Right atrium auricular region (tissue), 2 donors: ENCODE measurements around the gene SPEN. TPM values are rescaled to one million over a fixed set of nuclear protein-coding genes. Genes with fewer than 3 reads are reported as not detected.

ENCODE experiments used
- DNase-seq: peaks from one replicate; pipeline ENCODE4 v3.0.0-alpha.2; 2019; ENCODE audit warnings: low spot score
- H3K27ac ChIP-seq, 2 donors: fragments of 200-600 bp; sonication (generic); 1 replicate in 1 of 2; 2 replicates in 1 of 2; pipeline ENCODE4 v1.5.1; 2016 to 2019
- H3K27me3 ChIP-seq, 2 donors: fragments of 200-600 bp; sonication (generic); one replicate each; pipeline versions ENCODE4 v1.5.1 to v1.6.0; 2017 to 2019
- H3K36me3 ChIP-seq: fragments of 200-600 bp; sonication (generic); one replicate; pipeline ENCODE4 v1.5.1; 2016
- H3K4me1 ChIP-seq, 2 donors: fragments of 200-600 bp; sonication (generic); one replicate each; pipeline versions ENCODE4 v1.5.1 to v1.6.0; 2017 to 2019
- H3K4me3 ChIP-seq, 2 donors: fragments of 200-600 bp; sonication (generic); 1 replicate in 1 of 2; 2 replicates in 1 of 2; pipeline ENCODE4 v1.5.1; 2017 to 2019; ENCODE audit warnings: mild to moderate bottlenecking in 1 of 2, moderate library complexity in 1 of 2
- H3K9me3 ChIP-seq, 2 donors: fragments of 200-600 bp; sonication (generic); one replicate each; pipeline ENCODE4 v1.5.1; 2019
- total RNA-seq, 2 donors: library from RNA; depleted of rRNA; stranded (reverse); fragments of >200 nt; gene quantifications; one replicate each; pipeline ENCODE4 v1.1.0, GENCODE V29; 2016
- TF ChIP-seq, protein P1 (sequence below), 2 donors: fragments of 200-600 bp; sonication (generic); IDR thresholded peaks; one replicate each; pipeline ENCODE4 v1.5.1; 2019; ENCODE audit warnings: antibody characterized with exemption in 2 of 2

The SPEN gene
- total RNA-seq, 2 donors from 2014 or later = 25.0 to 32.9 TPM

GRCh38 chr1:15948595-15949452 is 101.3 kb downstream of the SPEN start:
- peaks cover 43% of the 10 kb centered on the region for H3K36me3 ChIP-seq
- peak overlapping the region in 1 of 2 donors; percentile 30 for H3K4me3 ChIP-seq
- H3K27me3 ChIP-seq = no peaks in the 10 kb centered on the region
- TF ChIP-seq, protein P1, sequence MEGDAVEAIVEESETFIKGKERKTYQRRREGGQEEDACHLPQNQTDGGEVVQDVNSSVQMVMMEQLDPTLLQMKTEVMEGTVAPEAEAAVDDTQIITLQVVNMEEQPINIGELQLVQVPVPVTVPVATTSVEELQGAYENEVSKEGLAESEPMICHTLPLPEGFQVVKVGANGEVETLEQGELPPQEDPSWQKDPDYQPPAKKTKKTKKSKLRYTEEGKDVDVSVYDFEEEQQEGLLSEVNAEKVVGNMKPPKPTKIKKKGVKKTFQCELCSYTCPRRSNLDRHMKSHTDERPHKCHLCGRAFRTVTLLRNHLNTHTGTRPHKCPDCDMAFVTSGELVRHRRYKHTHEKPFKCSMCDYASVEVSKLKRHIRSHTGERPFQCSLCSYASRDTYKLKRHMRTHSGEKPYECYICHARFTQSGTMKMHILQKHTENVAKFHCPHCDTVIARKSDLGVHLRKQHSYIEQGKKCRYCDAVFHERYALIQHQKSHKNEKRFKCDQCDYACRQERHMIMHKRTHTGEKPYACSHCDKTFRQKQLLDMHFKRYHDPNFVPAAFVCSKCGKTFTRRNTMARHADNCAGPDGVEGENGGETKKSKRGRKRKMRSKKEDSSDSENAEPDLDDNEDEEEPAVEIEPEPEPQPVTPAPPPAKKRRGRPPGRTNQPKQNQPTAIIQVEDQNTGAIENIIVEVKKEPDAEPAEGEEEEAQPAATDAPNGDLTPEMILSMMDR (IDR thresholded peaks at IDR 0.05) = no peak
- peak overlapping the region; percentile 90 to 96 for H3K27ac ChIP-seq
- DNase-seq = peak; percentile 95
- no peaks in the 10 kb centered on the region for H3K9me3 ChIP-seq
- peaks cover 0 to 61% of the 10 kb centered on the region in 2 donors for H3K4me1 ChIP-seq

GRCh38 chr1:15949453-15950245 is 102.1 kb downstream of the SPEN start:
- H3K4me3 ChIP-seq = peak overlapping the region in 1 of 2 donors; percentile 30
- peak; percentile 98 for DNase-seq
- H3K27ac ChIP-seq = peak overlapping the region; percentile 90 to 96
- H3K36me3 ChIP-seq = peaks cover 34% of the 10 kb centered on the region
- H3K9me3 ChIP-seq = no peaks in the 10 kb centered on the region
- TF ChIP-seq, protein P1 (IDR thresholded peaks at IDR 0.05) = no peak
- H3K4me1 ChIP-seq = peaks cover 0 to 69% of the 10 kb centered on the region in 2 donors
- H3K27me3 ChIP-seq = no peaks in the 10 kb centered on the region

DNA sequence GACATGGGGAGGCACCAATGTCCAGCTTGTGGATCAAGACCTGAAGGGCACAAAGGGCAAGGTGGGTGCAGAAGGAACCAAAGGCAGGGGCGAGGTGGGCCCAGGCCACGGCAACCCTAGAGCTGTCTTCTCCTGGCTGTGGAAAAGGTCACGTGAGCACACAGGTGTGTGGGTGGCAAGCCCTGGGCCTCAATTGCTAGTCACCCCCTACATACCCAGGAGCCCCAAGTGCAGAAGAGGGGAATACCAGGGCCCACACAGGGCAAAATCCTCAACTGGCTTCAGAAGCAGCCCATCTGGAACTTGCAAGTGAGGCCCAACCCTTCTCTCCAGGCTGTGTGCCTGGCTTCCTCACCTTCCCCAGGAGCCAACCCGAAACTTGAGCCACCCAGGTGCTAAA is 102.8 kb downstream of the SPEN start:
- Histone ChIP-seq H3K36me3 (peaks cover 29% of the 10 kb centered on the region), H3K4me1 (peaks cover 0 to 74% of the 10 kb centered on the region in 2 donors), H3K9me3 (no peaks in the 10 kb centered on the region), H3K27me3 (no peaks in the 10 kb centered on the region), H3K4me3 (peak overlapping the region in 1 of 2 donors; percentile 30), H3K27ac (peak overlapping the region; percentile 90 to 96)
- DNase-seq = no peak
- TF ChIP-seq, protein P1 (IDR thresholded peaks at IDR 0.05) = no peak

DNA sequence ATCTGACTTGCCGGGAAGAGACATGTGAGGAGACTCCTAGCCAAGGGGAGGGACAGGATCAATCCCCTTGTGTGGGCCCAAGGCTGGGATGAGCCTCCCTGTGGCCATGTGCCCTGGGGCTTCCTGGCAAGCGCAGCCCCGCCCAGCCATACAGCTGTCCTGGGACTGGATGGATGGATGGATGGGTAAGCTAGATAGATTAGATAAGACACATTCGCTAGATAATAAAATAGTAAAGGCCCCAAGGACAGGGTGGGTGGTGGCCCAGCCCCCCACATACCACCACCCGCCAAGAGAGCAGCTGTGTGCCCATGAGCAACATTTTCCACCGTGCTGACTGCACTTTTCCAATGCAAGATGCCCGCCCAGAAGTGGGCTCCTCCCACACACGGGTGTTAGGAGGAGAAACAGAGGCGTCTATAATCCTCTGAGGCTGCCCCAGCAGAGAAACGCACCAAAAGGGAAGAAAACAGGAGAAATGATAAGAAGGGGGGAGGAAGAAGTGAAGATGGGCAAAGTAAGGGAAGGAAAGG is 103.3 kb downstream of the SPEN start:
- Histone ChIP-seq H3K27me3 (no peaks in the 10 kb centered on the region), H3K4me1 (peaks cover 0 to 80% of the 10 kb centered on the region in 2 donors), H3K9me3 (no peaks in the 10 kb centered on the region), H3K4me3 (no peak overlapping the region), H3K27ac (peak overlapping the region; percentile 90 to 96), H3K36me3 (peaks cover 24% of the 10 kb centered on the region)
- TF ChIP-seq, protein P1 (IDR thresholded peaks at IDR 0.05) = no peak
- DNase-seq = peak; percentile 88

DNA sequence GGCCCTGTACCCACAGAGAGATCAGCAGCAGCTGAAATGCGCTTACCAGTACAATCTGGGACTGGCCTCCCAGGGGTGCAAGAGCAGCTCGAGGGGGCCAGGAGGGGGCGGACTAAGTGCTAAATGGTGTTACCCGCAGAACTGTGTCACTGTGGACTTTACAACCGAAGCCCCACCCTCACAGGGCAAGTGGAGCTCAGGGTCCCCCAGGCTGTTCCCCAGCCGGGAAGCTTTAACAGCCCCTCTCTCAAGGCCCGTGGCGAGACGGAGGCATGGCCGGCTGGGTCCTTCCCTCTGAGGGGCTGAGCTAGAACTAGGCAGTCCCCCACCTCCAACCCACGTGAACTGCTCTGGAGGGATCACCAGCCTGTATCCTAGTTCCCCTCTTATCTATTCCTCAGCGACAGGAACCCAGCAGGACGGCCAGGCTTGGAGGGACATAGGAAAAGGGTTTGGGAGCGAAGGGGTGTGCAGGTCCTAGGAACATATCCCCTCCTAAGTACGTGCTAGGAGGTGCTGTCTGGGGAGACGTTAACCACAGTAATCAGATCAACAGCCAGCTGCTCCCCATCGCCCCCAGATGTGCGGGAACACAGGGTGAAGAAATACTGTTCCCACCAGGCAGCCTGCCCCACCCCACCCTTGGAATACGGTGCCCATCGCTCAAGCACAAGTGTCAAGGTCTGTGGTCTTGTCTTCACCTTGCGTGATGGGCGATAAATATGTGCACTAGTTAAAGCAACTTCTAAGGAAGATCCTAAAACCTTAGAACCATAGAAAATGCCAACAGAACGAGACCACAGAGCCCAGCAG is 104.0 kb downstream of the SPEN start:
- peaks cover 0 to 87% of the 10 kb centered on the region in 2 donors for H3K4me1 ChIP-seq

More for the DNA sequence above, 104.0 kb downstream of the SPEN start:
- H3K4me3 ChIP-seq = no peak overlapping the region
- TF ChIP-seq, protein P1 (IDR thresholded peaks at IDR 0.05) = no peak
- no peaks in the 10 kb centered on the region for H3K27me3 ChIP-seq
- no peaks in the 10 kb centered on the region for H3K9me3 ChIP-seq
- H3K27ac ChIP-seq = peak overlapping the region; percentile 90 to 96
- no peak for DNase-seq
- H3K36me3 ChIP-seq = peaks cover 17% of the 10 kb centered on the region
